ENCODE results near the gene FBXO15. TPM values are rescaled to one million over a fixed set of nuclear protein-coding genes. Genes with fewer than 3 reads are reported as not detected.

The FBXO15 gene
- total RNA-seq, 1 donor from 2014 or later = 0.81 TPM

DNA sequence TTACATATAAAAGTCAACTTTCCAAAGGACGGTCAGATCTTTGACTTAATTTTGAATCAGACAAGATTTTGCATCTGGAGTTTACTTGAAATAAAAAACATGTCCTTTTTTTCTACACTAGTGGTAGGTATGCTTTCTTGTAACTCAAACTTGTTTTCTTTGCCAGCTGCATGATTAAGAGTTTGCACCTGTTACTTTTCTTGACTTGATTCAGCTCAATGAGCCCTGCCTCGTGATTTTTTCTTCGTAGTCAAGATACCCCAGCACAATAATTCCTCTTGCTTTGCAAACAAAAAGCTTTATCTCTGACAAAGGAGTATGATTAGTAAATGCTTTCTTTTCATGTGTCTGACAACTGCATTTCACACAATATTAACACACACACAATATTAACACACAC, 82.3 kb downstream of the FBXO15 start:
- no peaks in the 10 kb centered on the region for H3K4me1 ChIP-seq
- H3K27me3 ChIP-seq = no peaks in the 10 kb centered on the region
- ATAC-seq (no peak), DNase-seq (no peak)
- no peak overlapping the region for H3K27ac ChIP-seq
- no peak overlapping the region for H3K4me3 ChIP-seq
- intact Hi-C loops (cut with DNase I) = no loop called here
- H3K9me3 ChIP-seq = no peaks in the 10 kb centered on the region
- no peaks in the 10 kb centered on the region for H3K36me3 ChIP-seq
- TF ChIP-seq, protein P1, sequence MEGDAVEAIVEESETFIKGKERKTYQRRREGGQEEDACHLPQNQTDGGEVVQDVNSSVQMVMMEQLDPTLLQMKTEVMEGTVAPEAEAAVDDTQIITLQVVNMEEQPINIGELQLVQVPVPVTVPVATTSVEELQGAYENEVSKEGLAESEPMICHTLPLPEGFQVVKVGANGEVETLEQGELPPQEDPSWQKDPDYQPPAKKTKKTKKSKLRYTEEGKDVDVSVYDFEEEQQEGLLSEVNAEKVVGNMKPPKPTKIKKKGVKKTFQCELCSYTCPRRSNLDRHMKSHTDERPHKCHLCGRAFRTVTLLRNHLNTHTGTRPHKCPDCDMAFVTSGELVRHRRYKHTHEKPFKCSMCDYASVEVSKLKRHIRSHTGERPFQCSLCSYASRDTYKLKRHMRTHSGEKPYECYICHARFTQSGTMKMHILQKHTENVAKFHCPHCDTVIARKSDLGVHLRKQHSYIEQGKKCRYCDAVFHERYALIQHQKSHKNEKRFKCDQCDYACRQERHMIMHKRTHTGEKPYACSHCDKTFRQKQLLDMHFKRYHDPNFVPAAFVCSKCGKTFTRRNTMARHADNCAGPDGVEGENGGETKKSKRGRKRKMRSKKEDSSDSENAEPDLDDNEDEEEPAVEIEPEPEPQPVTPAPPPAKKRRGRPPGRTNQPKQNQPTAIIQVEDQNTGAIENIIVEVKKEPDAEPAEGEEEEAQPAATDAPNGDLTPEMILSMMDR (IDR thresholded peaks at IDR 0.05) = no peak

DNA sequence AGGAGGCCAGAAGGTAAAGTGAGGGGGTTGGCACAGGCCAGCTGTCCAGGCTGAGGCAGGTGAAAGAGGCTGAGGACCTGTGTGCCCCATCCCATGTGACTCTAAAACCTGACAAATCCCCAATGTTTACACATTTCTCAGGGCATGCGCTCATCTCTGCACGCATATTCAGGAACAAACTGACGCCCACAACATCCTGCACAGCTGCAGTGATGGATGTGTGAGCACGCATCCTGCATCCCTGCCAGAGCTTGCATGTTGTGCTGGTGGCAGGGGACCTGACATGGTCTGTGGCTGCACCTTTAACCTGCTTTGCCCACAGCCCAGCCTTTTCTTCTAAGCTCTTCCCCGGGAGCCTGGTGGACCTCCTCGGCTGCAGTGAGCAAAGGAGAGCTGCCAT, 83.1 kb downstream of the FBXO15 start:
- TF ChIP-seq, protein P1 (IDR thresholded peaks at IDR 0.05) = no peak
- Histone ChIP-seq H3K27ac (no peak overlapping the region), H3K36me3 (no peaks in the 10 kb centered on the region), H3K4me3 (no peak overlapping the region), H3K27me3 (no peaks in the 10 kb centered on the region), H3K4me1 (no peaks in the 10 kb centered on the region), H3K9me3 (no peaks in the 10 kb centered on the region)
- intact Hi-C loops (cut with DNase I) = no loop called here
- ATAC-seq (no peak), DNase-seq (no peak)

DNA sequence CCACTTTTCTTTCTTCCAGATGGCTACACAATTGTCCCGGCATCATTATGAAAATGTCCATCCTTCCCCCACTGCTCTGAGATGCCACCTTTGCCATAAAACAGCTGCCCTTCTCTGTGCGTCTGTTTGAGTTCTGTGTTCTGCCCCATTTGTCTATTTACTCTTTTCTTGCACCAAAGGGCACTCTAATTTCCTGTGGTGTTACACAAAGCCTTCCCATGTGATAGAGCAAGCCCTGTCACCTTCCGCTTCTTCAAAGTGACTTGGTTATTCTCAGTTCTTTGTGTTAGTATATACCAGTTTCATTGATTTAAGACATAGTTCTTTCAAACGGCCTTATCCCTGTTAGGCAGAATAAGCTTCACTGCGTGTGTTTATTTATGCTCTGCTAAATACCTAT, 84.1 kb downstream of the FBXO15 start:
- Histone ChIP-seq H3K4me3 (no peak overlapping the region), H3K27ac (no peak overlapping the region), H3K4me1 (no peaks in the 10 kb centered on the region), H3K9me3 (no peaks in the 10 kb centered on the region), H3K27me3 (no peaks in the 10 kb centered on the region), H3K36me3 (no peaks in the 10 kb centered on the region)
- TF ChIP-seq, protein P1 (IDR thresholded peaks at IDR 0.05) = no peak
- DNase-seq (no peak), ATAC-seq (no peak)
- intact Hi-C loops (cut with DNase I) = no loop called here

DNA sequence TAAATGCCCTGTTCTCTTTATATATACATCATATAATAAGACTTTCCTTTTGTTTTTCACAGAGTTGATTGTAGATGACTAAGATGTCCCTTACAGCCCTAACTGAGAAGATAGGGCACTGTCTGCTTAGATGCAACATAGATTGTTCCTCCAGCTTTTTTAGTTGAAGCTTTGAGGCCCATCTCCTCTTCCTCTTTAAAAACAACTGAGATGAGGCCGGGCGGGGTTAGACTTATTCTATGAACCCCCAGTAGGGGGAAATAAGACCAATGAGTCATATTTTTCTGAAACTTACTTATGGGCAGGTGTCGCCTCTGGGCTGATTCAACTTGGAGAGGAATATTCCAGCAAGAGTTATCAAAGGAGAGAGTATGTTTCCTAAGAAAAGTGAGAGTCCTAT, 84.6 kb downstream of the FBXO15 start:
- H3K9me3 ChIP-seq = no peaks in the 10 kb centered on the region
- TF ChIP-seq, protein P1 (IDR thresholded peaks at IDR 0.05) = no peak
- no peaks in the 10 kb centered on the region for H3K4me1 ChIP-seq
- no peak overlapping the region for H3K4me3 ChIP-seq
- intact Hi-C loops (cut with DNase I) = no loop called here
- DNase-seq (no peak), ATAC-seq (no peak)
- H3K27ac ChIP-seq = no peak overlapping the region
- H3K27me3 ChIP-seq = no peaks in the 10 kb centered on the region
- H3K36me3 ChIP-seq = no peaks in the 10 kb centered on the region

DNA sequence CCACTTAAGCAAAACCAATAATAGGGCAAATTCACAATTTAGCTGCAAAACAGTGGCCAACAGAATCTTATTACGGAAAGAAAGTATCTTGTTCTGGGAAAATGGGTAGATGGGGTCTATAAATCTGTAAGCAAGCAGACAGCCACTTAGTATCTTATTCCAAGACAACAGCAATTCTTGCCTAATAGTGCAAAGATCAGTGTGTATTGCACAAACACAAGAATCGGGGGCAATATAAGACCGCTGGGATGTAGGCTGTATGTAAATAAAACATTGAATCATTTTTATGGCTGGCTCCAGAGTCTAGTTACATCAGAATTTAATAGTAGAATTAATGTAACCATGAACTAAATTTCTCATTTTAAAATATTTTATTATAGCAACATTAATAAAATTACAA, 85.6 kb downstream of the FBXO15 start:
- TF ChIP-seq, protein P1 (IDR thresholded peaks at IDR 0.05) = no peak
- no peak for ATAC-seq
- Histone ChIP-seq H3K4me1 (no peaks in the 10 kb centered on the region), H3K36me3 (no peaks in the 10 kb centered on the region), H3K4me3 (no peak overlapping the region), H3K27ac (no peak overlapping the region), H3K9me3 (no peaks in the 10 kb centered on the region), H3K27me3 (no peaks in the 10 kb centered on the region)
- intact Hi-C loops (cut with DNase I) = no loop called here
- no peak for DNase-seq

DNA sequence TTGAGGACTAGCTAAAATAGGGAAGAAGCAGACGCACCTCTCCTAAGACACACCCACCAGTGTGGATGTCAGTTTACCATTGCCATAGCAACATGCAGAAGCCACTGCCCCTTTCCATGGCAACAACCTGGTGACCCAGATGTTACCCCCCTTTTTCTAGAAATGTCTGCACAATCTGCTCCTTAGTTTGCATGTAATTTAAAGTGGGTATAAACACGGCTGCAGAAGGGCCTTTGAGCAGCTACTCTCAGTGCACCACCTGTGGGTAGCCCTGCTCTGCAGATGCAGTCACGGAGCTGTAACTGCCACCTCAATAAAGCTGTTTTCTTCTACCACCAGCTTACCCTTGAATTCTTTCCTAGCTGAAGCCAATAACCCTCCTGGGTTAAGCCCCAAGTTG, 87.1 kb downstream of the FBXO15 start:
- no peaks in the 10 kb centered on the region for H3K9me3 ChIP-seq
- ATAC-seq (no peak), DNase-seq (no peak)
- H3K27me3 ChIP-seq = no peaks in the 10 kb centered on the region
- H3K4me3 ChIP-seq = no peak overlapping the region
- H3K36me3 ChIP-seq = no peaks in the 10 kb centered on the region
- H3K27ac ChIP-seq = no peak overlapping the region
- intact Hi-C loops (cut with DNase I) = no loop called here
- H3K4me1 ChIP-seq = no peaks in the 10 kb centered on the region
- TF ChIP-seq, protein P1 (IDR thresholded peaks at IDR 0.05) = no peak

Measured in upper lobe of right lung (tissue), 1 donor.